ENCODE results near the gene F10.
"Not testable (repeated sequence)": the region's sequence is repeated elsewhere in the genome, so short reads cannot be mapped to it uniquely, and the experiment has no call there.

F10 gene

DNA sequence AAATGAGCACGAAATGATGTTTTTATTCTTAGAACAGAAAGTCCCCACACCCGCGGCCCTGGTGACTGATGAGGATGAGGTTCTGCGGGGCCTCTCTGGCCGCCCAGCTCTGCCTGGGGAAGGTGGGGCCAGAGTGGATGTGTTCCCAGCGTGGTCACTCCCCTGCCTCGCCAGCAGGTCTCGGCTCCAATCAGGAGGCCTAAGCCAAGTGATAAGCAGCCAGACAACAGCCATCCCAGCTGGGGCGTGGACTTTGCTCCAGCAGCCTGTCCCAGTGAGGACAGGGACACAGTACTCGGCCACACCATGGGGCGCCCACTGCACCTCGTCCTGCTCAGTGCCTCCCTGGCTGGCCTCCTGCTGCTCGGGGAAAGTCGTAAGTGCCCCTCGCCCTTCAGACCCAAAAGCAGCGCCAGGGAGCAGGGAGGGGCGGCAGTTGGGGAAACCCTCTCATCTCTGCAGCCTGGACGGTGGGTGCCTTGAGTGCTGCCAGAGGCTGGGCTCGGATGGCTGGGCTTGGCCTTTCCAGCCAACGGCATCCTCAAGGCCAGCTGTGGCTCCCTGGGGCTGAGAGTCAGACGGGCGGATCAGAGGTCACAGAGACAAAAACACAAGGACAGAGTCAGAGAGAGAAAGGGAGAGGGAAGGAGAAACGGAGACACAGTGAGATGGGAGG, at the start of gene F10:
Gene F10 (plus strand): TSS at position 250 of the 676 bp plus-strand sequence. CDS start 57 bp downstream, at position 307.
- DNase-seq, result no peak

DNA sequence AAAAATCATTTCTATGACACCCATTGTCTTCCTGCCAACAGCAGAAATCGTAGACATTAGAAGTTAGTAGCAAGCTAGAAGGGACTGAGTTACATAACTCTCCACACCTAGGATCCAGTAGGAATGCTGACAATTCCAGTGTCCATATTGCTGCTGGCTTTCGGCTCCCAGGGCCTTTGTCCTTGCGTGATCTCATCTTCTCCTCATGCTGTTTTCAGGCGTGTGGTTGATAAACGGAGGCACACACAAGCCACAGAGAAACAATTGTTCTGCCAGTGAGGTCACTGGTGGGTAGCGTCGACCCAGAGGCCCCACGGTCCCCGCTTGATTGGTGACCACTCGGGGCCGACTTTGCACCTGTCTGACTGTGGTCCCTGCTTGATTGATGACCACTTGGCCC, 48.7 kb upstream of the F10 start:
- DNase-seq, result no peak

DNA sequence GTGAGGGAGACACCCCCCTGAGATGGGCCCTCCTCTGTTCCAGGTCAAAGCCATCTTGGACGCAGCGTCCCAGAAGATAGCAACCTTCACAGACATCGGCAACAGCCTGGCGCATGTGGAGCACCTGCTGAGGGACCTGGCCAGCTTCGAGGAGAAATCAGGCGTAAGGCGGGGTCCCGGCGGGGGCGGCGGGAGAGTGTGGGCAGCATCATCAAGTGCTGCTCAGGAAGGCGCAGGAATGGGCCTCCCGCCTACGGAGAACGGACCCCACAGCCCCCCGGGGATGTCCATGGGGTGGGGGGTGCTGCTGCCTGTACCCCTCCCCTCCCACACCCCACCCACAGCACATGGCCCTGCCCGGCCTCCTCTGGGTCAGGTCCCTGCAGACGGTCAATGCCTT, 48.2 kb upstream of the F10 start:
- no peak for DNase-seq

DNA sequence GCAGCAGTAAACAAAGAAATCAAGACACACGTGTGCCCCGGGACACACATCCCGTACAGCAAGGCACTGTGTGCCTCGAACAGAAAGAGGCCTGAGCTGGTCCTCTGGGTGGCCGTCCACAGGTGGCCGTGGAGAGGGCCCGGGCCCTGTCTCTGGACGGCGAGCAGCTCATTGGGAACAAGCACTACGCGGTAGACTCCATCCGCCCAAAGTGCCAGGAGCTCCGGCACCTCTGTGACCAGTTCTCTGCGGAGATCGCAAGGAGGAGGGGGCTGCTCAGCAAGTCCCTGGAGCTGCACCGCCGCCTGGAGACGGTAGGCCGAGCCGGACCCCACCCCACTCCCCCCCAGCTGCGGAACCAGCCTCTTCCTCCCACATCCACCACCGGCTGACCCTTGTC, 47.7 kb upstream of the F10 start:
- DNase-seq, result no peak

DNA sequence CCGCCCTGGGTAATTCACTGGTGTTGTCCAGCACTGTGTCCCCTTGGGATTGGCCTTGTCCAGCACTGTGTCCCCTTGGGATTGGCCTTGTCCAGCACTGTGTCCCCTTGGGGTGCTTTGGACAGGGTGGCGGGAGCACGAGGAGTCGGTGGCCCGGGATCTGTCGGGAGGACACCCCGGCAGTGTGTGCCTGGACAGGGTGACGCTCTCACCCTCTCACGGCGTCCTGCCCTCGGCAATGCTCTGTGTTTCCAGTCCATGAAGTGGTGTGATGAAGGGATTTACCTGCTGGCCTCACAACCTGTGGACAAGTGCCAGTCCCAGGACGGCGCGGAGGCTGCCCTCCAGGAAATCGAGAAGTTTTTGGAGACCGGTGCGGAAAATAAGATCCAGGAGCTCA, 46.9 kb upstream of the F10 start:
- DNase-seq, result no peak

DNA sequence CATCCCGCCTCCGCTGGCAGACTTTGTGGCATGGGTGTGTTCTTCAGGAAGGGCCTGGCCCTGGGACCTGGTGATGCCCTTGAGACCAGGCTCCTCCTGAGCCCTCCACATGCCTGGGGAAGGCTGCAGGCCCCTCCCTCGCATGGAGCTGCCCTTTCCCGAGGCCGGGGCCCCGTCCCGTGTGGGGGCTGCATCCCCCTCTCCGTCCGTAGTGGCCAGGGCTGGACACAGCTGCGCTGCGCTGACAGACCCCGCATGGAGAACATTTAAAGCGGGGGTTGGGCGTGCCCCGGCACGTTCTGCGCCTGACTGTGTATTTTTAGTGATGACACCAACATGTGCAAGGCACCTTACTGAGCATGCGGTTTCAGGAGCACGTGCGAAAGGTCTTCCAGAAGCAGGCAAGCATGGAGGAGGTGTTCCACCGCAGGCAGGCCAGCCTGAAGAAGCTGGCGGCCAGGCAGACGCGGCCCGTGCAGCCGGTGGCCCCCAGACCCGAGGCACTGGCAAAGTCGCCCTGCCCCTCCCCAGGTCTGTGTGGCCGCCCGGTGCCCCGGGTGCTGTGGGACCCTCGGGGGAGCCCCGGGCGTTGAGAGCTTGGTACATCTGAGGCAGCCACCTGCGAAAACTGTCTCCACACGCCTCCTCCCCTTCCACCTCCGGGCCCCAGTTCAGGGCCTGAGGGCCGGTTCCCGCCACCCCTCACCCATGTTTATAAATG, 45.8 kb upstream of the F10 start:
- DNase-seq, result no peak

DNA sequence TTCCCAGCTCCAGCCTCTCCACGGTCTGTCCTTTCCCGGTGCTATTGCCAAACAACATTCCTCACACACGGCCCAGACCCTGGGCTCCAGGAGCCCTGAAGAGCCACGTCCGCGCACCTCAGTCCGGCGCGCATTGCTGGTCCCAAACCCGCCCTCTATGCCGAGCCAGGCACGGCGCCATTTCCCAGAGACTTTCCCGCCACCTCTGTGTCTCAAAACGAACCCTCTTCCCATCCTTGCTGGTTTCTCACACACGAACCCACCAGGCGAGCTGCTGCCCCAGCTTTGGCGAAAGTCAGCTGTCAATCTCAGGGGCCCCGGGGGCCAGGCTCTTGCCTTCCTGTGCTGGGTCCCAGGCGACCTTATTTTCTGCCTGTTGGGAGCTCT, 45.0 kb upstream of the F10 start:
- DNase-seq, result no peak

DNA sequence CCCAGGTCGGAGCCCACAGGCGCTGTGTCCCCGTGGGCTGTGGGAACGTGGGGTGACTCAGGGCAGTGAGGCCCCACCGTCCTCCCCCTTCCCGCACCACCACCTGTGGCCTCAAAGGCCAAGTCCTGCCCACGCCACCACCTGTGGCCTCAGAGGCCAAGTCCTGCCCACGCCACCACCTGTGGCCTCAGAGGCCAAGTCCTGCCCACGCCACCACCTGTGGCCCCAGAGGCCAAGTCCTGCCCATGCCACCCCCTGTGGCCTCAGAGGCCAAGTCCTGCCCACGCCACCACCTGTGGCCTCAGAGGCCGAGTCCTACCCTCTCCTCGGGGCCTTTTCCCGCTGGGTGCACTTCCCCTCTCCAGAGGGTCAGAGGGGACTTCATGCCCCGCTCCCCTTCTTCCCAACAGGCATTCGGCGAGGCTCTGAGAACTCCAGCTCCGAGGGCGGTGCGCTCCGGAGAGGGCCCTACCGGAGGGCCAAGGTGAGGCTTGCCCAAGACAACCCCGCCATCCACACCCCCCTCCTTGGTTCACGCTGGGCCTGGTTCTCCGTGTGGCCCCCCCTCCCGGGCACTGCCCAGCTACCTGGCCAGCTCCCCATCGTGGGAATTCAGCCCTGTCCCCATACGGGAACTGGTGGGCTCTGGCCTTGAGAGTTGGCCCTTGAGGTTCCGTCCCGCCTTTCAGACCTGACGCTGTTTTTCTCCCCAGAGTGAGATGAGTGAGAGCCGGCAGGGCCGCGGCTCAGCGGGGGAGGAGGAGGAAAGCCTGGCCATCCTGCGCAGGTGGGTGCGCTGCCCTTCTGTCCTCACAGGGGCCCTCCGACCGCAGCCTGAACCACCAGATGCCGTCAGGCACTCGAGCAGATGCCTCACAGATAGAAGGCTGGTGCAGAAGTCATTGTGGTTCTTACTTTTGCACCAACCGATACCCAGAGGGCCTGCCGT, 44.4 kb upstream of the F10 start:
- no peak for DNase-seq

DNA sequence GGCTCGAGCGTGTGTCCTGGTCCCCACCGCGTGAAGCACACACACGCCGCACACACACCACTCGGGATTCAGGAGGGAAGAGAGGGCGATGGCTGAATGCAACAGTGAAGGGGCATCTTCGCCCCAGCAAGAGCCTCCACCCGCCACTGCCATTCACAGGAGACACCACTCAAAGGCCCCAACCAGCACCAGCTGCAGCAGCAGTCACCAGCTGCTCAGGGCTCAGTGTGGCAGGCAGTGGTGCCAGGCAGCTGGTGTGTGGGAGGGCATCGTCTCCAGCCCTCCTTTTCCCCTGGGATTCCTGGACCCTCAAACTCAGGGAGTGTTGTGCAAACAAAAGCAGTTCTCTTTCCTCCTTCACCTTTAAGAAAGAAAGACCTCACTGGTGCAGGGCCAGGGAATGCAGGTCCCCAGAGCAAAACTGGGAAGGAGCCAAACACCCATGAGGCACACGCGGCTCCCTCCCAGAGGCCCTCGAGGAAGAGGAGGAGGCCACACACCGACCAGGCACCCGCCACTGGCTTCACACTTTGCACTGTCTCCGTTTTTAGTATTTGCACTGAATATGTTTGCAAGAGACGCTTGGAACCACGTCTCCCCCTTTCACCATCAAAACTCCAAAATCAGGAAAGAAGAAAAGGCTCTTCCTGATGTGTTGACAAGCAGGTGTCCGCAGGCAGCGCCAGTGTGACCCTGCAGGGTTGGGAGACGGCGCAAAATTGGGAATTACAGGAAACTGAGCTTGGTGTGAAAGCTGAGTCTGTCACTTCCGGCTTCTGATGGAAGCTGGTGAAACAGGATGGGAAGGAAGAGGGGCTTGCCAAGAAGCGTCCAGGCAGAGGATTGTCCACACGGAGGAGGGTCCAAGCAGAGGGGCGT, 43.5 kb upstream of the F10 start:
- no peak for DNase-seq

DNA sequence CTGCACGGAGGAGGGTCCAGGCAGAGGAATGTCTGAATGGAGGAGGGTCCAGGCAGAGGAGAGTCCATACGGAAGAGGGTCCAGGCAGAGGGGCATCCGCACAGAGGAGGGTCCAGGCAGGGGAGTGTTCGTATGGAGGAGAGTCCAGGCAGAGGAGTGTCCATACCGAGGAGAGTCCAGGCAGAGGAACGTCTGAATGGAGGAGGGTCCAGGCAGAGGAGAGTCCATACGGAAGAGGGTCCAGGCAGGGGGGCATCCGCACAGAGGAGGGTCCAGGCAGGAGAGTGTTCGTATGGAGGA, 42.9 kb upstream of the F10 start:
- DNase-seq, result not testable (repeated sequence)

DNA sequence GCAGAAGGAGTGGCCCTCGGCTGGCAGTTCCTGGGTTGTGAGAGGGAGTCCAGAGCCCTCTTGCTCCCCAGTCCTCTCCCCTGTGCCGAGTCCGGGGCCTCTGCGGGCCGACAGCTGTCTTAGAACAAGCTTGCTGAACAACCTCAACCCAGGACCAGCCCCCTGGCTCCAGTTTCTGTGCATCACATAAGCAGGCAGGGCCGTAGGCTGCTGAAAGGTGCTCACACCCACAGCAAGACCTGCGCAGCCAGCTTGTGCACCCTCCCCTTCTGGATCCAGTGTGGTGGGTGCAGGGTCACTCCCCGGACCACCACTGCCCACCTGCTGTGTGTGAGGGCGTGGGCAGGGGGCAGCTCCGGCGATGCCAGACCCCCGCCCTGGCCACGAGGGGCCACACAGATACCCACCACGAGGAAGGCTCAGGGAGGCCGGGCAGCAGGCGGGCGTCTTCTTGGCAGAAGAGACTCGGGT, 42.2 kb upstream of the F10 start:
- no peak for DNase-seq

DNA sequence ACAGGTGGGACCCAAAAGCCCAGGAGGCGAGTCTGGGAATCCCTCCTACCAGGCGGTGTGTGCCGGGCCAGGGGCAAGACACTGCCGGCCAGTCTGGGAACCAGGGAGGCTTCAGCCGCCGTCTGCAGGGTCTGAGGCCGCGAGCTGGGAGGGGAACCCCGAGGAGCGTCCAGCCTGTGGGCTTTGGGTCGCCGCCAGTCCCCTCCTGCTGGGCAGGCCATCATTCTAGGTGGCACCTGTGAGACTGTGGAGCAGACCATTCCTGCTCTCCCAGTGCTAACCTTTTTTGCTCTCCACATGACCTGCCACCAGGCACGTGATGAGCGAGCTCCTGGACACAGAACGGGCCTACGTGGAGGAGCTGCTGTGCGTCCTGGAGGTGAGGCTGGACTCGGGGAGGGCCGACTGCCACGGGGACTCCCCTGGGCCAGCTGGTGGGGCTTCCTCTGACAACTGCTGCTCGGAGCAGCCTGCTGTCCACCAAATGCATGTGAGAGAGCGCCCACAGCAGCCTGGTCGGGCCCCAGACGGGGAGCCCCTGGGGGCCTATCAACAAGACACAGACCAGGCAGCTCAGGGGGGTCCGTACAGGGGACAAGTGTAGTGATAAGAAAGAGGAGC, 41.6 kb upstream of the F10 start:
- DNase-seq, result no peak

DNA sequence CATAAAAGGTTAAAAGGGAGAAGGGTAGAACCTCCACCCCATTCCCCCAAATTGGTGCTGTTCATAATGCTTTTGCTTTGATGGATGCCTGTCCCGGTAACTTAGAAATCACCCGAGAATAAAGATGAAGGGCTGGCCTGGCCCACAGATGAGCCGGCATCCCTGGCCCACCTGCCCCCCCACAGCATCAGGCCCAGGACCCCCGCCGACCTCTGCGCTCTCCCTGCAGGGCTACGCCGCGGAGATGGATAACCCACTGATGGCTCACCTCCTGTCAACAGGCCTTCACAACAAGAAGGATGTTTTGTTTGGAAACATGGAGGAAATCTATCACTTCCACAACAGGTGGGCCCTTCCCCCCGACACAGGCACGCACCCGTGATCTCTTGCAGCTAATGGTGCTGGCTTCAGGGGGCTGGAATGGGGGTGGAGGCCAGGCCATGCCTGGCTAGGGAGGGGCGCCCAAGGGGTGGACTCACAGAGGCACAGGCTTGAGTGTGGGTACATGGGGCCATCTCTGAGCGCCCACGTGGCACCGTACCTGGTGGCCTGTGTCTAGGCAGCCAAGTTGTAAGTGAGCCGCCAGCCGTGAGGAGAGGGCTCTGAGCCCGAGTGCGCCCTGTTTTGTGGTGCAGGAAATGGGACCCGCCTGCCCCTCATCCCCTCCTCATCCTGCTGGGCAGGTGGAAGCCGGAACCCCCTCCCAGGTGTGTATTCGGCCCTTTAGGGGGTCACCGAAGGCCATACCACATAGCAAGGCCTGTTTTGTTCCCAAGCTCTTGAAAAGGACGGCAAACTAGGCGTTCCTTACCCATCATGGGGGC, 40.2 kb upstream of the F10 start:
- DNase-seq, result no peak

DNA sequence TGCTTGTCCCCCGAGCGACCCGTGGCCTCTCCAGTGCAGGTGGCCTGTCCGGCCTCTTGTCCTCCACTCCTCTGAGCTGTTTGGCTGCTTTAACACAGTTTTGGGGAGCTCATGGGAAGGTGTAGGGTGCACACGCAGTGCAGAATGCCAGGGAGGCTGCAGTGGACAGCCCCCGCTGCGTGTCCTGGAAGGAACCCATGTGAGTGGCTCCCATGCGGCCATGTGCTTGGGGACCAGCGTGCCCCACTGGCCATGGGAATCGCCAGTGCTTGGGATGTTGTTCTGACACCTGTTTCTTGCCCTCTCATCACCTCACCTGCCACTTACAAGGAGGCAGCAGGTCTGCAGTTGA, 39.6 kb upstream of the F10 start:
- no peak for DNase-seq

DNA sequence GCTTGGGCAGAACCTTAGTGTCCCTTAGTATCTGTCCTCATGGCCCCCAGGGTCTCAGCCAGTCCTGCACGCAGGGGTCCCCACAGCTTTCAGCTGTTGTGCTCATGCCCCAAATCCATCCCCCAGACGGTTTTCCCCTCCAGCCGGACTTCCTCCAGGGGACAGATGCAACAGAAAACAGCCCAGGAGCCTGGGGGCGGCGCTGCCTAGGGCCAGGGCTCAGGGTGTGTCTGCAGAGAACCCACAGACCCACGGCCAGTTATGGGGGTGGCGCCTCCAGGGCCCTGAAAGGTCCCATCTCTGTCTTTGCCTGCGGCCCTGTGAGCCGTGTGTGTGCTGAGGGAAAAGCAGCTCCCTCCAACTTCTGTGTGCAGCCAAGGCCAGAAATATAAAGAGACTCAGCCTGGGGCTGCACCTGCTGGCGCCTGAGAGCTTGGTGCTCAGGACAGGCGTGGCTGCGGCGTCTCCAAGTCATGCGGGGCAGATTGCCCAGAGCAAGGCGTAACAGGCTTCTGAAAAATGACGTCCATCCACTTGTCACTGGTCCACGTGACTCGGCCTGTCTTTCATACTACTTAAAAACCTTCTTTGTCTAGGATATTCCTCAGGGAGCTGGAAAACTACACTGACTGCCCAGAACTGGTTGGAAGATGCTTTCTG, 39.1 kb upstream of the F10 start:
- no peak for DNase-seq

DNA sequence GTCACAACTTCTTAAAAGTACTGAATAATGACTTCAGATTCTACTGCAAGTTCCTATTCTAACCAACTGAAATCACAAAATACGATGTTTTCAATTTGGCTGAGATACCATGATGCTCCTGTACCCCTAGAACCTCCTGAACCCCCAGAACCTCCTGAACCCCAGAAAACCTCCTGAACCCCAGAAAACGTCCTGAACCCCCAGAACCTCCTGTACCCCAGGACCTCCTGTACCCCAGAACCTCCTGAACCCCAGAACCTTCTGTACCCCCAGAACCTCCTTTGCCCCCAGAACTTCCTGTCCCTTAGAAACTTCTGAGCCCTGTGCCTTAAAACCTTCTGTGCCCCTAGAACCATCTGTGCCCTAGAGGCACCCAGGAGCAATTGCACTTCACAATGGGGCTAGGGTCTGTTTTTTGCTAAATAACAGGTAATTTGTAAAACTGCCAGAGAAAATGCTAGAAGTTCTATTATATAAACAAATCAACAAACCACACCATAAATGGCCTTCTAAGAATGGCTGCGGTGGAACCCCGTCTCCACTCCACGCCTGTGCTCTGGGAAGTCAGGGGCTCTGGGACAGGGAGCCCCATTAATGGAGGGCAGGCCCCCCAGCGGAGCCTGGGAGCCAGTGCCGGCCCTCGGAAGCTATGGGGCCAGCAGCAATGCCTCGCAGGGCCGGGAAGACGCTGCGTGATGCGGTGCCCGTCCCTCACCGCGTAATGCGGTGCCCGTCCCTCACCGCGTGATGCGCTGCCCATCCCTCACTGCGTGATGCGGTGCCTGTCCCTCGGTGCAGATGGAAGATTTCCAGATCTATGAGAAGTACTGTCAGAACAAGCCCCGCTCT, 38.3 kb upstream of the F10 start:
- no peak for DNase-seq

DNA sequence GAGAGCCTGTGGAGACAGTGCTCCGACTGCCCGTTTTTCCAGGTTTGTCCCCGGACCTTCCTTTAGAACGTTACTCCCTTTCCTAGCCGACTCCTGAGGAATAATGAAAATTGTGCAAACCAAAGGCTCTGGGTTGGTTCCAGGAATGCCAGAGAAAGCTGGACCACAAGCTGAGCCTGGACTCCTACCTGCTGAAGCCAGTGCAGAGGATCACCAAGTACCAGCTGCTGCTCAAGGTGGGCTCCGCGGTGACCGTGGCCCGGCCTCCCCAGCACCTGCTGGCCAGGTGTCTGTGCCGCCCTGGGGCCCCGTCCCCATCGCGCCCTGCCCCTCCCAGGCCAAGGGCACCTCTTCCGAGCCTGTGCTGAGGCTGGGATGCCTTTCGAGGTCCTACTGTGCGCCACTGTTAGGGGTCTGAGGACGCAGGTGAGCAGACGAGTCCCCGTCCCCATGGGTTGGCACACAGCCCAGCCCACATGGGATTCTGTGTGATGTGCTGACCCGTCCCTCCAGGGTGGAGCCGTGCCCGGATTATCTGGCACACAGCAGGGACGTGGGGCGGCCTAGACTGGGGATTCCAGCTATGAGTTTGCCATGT, 37.6 kb upstream of the F10 start:
- no peak for DNase-seq

DNA sequence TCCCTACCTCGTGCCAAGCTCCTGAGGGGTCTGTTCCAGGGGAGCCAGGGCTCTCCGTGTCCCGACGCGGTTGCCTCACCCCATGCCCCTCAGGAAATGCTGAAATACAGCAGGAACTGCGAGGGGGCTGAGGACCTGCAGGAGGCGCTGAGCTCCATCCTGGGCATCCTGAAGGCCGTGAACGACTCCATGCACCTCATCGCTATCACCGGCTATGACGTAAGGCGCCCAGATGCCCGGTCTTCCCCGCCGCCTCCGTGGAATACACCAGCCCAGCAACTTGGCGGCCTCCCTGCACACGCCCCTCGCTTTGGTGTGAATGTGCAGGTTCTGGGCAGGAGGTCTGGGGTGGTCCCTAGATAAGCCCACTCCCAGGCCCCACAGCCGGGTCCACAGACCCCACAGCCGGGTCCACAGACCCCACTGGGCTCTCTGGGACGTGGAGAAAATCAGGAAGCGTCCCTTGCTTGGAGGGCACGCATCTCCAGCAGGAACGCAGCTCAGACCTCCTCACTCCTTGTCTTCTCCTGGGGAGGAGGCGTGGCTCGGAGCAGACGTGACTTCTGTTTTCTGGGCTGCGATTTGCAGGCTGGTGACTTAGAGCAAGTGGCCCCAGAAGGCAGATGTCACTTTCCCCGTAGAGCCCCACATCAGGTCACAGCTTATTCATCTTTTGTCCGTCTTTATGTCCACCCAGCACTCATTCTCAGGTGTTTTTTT, 36.4 kb upstream of the F10 start:
- DNase-seq, result no peak
